HG03066 (cell line): ENCODE data around the gene ALS2CL.

Source experiments
- ATAC-seq: cut with Tn5 transposase; IDR thresholded peaks from one replicate; pipeline ENCODE4 v1.9.1; 2021; ENCODE audit warnings: low read depth; ENCODE audit not compliant: unreplicated experiment

The ALS2CL gene

DNA sequence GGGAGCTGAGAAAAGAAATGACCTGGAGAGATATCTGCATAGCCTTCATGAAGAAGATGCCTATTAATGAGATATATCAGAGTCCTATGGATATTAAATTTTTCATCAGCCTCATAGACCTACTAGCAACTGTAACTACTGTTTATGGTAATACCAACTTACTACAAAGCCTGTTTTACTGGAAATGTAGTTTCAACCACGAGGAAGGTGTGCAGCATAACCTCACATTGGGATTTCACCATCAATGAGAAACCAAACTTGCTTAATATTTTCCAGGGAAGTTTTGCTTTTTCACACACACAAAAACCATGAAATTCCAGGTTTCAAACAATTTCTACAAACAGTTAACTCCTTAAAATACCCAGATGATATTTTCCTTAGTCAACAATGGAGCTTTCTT, 49.8 kb downstream of the ALS2CL start:
- no peak for ATAC-seq

DNA sequence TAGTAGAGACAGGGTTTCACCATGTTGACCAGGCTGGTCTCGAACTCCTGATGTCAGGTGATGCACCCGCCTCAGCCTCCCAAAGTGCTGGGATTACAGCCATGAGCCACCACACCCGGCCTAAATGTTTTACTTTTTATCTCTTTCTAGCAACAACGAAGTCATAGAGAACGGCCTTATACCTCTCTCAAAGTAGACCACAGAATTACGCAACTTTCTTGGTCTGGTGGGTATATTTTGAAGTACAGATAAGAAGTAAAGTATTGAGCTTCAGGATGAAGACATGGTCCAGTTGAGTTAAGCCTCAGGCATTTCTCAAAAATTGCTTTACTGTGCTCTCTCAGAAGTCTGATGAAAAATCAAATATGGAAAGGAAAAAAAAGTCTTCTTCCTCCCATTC, 50.5 kb downstream of the ALS2CL start:
- no peak for ATAC-seq

DNA sequence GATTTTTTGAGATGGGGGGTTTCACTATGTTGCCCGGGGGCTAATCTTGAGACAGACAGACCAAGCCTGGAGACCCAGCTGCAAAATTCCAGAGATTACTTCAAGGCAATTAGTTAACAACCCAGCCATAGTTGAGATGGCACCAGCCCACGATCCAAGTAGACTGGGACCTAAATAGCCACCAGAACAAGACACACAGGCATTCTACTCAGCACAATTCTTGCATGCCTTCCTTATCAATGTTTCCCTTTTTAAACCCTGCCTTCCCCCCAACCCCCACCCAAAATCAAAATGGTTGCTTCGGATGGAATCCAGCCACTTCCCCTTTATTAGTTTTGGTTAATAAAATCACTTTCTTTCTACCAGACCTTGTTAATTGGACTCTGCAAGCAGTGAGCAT, 52.6 kb downstream of the ALS2CL start:
- ATAC-seq = no peak

DNA sequence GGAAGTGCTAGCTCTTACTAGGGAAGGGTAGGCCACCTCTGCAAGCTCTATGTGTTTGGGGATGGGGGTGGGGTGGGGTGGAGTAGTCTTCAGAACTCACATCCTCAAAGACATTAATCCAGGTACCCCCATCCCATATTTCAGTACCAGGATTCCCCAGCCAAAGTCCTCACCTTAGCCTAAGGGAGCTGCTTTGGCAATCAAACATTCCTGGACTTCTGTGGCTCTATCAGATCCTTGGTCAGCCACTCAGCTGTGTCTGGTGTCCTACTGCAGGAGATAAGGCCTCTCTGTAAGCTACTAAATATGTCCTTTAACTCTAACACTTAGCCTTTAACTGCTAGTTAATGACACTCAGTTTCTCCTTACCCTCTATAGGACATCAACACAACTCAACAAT, 54.3 kb downstream of the ALS2CL start:
- ATAC-seq = no peak

DNA sequence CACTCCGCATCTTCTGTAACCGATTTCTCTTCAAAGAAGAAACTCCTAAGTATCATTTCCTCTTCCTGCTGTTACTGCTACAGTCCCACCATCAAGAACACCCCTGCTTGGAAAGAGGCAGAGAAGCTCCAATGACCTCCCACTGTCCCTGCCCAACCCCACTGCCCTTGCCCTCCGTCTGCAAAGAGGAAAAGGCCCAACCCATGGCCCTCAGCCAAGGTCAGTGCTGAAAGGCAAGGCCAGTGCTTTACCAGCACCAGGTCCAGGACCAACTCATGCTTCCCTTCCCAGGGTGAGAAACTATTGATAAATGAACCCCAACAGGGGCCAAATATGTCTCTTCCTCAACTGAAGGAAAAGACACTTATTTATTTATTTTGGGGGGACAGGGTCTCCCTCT, 58.6 kb downstream of the ALS2CL start:
- ATAC-seq = no peak

DNA sequence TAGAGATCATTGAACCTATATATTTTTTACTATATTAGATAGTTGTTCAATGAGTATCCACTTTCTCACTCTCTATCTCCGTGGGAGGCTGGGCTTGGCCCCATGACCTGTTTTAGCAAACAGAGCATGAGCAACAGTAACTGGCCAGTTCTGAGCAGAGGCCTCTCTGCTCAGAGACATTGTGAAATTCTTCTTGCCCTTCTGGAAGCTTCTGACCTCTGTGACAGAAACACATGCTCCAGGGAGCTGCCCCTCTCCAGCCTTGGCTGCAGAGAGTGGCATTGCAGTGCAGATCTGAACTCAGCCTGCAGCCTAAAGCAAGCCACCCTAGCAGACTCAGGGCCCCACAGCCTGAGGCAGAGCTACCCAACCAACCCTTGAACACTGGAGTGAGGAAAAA, 60.7 kb downstream of the ALS2CL start:
- ATAC-seq = no peak

DNA sequence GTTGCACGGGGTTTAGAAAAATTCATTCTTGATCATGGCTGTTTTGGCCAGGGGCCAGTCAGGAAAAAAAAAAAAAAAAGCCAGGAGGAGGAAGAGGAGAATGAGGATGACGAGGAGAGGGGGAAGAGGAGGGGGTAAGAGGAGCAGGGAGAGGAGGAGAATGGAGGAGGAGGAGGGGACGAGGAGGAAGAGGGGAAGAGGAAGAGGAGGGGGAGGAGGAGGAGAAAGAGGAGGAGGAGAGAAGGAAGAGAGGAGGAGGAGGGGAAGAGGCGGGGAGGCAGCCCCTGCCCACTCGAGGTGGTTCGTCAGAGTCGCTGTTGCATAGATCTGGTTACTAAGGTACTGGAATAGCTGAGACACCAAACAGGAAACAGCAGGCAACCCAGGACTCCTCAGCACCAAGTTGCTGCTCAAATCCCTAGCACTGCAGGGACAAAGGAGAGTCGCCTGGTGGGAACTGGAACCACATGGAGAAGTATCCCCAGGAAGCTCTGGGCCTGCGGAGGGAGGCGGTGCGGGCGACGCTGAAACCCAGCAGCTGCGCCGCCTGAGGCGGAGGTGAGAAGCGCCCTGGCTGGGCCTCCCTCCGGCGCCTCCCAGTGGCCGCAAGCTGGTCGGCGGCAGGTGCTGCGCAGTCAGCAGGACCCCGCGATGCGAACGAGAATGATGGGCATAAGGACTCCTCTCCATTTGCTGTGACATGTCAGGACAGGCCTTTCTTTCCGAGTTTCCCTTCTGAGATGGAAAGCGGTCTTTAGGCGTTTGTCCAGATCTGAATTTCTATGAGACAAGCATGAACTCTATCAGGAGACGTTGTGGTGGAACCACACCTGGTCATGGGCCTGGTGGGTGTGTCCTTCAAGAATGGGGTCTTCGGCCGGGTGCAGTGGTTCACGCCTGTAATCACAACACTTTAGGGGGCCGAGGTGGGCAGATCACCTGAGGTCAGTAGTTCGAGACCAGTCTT, 63.6 kb downstream of the ALS2CL start:
- peak; percentile 86 for ATAC-seq

DNA sequence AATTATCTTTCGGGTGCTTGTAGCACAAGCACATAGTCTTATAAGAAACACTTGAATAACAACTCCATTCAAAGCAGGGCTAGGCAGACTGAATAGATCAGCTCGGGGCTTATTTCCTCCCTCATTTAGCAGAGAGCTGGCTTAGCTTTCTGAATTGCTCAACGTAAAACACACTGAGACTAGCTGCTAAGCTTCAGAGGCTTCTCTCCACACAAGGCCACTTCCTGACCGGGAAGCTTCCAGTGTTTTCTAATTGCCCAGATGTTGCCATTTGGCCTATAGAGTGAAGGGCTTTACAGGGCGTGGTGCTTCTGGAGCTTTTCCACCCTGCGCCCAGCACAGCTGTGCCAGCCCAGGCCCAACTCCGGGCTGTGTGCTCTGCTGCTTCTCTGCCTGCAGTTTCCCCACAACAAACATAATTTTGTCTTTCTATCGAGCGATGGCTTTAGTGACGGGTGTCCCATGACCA, 64.5 kb downstream of the ALS2CL start:
- no peak for ATAC-seq

DNA sequence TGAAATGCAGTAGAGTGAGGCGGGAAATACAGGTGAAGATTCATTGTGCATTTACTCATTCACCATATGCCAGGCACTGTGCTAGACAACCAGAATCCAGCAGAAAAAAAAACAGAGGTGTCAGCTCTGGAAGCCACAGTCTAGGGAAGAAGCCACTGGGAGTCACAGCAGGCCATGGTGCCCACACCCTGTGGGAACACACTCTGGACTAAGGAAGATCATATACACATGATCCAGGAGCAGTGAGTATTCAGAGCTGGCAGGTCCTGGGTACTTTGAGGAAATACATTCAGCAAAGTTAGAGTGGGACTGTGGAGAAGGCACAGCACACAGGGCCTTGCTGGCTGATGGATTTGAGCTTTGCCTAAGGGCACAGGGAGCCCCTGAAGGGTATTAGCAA, 66.4 kb downstream of the ALS2CL start:
- ATAC-seq = no peak

DNA sequence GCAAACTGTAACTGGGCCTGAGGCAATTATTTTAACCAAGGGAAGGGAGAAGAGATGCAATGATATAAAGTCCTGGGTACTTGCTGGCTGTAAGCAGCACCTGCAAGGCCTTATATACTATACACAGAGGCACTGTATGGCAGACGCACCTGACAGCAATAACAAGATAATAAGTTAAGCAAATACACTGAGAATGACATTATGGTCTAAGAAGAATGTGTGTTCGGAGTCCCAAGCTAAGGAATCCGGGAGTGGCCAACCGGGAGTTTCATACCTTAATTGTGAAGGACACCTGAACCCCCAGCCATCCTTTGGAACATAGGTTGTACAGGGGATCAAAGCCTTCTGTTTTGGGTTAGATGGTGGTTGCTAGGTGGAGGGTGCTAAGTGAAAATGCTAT, 67.4 kb downstream of the ALS2CL start:
- ATAC-seq = no peak

DNA sequence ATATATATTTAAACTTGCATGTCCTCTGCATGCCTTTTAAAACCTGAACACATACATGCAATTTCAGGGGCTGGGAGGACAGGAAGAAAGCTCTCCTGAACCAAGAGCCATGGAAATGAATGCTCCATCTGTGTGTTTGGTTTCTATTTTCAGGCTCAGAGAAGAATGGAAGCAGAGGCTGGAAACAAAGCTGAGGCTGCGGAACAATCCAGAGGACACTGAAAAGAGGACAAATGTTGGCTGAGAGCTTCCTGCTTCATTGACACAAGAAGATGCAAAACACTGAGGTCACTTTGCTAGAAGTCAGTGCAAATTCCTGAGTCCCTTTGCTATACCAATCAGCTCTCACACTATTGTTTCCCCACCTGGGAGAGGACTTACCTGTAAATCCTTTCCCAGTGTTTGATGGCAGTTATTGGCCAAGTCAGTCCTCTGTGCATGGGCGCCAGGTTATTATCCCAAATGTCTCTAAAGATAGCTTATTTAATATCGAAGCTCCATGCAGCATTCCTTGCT, 68.4 kb downstream of the ALS2CL start:
- no peak for ATAC-seq

DNA sequence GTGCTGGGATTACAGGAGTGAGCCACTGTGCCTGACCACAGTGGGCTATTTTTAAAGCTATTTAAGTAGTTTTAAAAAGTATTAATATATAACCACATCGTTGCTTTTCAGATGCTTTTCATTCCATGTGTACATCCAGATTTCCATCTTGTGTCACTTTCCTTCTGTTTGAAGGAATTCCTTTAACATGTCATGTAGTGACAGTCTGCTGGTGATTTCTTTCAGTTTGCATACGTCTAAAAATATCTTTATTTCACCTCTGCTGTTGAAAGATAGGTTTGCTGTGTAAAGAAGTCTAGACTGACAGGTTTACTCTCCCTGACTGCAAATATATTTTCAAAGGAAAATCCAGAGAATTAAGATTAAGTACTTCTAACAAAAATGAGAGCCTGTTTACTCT, 68.9 kb downstream of the ALS2CL start:
- no peak for ATAC-seq

DNA sequence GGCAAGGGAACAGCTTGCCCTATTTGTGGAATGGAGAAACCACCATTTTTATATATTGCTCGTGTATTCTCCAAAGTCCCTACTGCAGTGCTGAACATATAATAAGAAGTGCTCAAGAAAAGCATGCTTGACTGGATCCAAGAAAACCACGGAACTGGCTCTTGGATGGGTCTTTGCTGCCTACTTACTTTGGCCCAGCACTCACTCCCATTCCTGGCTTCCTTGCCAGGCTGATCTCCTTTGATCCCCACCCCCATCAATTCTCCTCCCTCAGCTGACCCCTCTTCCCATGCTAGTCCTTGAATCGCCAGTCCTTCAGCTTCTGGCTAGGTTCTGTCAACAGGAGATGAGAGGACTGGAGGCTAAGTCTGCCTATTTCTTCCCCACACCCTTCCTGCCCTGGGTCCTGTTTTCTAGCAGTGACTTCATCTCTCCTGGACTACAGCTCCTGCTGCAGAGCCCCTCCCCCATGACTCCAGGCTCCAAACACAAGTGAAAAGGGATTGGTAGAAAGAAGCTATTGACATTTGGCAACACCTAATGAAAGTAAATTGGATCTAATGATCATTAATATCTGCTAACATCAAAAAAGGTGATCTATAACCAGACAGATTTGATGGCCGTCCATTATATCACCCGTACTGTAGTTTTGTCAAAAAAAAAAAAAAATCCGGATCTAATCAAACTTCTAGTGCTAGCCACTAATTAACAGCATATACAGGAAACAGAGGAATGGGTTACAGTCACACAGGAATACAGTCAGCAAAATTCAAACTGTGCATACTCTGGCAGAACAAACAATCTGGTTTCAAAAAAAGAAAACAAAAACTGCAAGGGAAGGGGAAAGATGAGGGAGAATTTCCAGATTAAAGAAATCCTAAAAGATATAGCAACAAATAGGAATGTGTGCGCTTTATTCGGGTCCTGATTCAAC, 73.4 kb downstream of the ALS2CL start:
- ATAC-seq = no peak
